Endothelial cell of umbilical vein (primary cell): ENCODE measurements around the gene ACSL4. TPM values are rescaled to one million over a fixed set of nuclear protein-coding genes. Genes with fewer than 3 reads are reported as not detected.

Experiments used
- BruUV-seq: library from RNA; stranded (reverse); fragments of 400-500 nt; replicated peaks from 2 replicates; lab custom pipeline; 2021; lab: Mats Ljungman, UMichigan
- CTCF ChIA-PET: fragments of 300-600, 350-600 bp; sonication (Branson Sonifier 250); formaldehyde crosslinking; loops from one replicate; lab custom pipeline; 2021; ENCODE audit warnings: antibody characterized with exemption, inconsistent platforms; lab: Charles Lee
- POLR2A ChIA-PET: fragments of 300-600, 350-600 bp; sonication (Branson Sonifier 250); formaldehyde crosslinking; loops from one replicate; lab custom pipeline; 2021; ENCODE audit warnings: antibody characterized with exemption, inconsistent platforms; lab: Charles Lee
- DNase-seq: peaks from one replicate; pipeline ENCODE4 v3.0.0-alpha.2; 2011; ENCODE audit warnings: low read depth, low spot score
- FAIRE-seq: peaks from 2 replicates; lab custom pipeline; 2011; peaks lifted over from hg19 to GRCh38; lab: Jason Lieb, UNC
- H2AFZ ChIP-seq: 2 replicates; pipeline ENCODE4 v1.6.0; 2012; ENCODE audit warnings: low read depth, low read length, control low read depth, inconsistent platforms
- H3K27ac ChIP-seq: 2 replicates; pipeline ENCODE4 v1.5.1; 2011; ENCODE audit warnings: low read depth, mild to moderate bottlenecking, control low read depth, low read length, moderate library complexity; ENCODE audit not compliant: insufficient read depth
- H3K27me3 ChIP-seq, 2 experiments: 2 replicates each; pipeline versions ENCODE4 v1.6.0 to v1.6.1; 2011; ENCODE audit warnings: low read length in 2 of 2, mixed read lengths in 1 of 2; ENCODE audit not compliant: control insufficient read depth in 2 of 2, insufficient read depth in 2 of 2
- H3K36me3 ChIP-seq, 2 experiments: 2 replicates in 1 of 2; 3 replicates in 1 of 2; pipeline ENCODE4 v1.5.1; 2011; ENCODE audit warnings: low read length in 2 of 2, mild to moderate bottlenecking in 1 of 2, moderate library complexity in 1 of 2; ENCODE audit not compliant: control insufficient read depth in 2 of 2, insufficient read depth in 2 of 2; ENCODE audit errors: extremely low read depth in 1 of 2
- H3K4me1 ChIP-seq: 3 replicates; pipeline ENCODE4 v1.5.1; 2011; ENCODE audit warnings: mild to moderate bottlenecking, low read length; ENCODE audit not compliant: control insufficient read depth, insufficient read depth; ENCODE audit errors: extremely low read depth
- H3K4me2 ChIP-seq: 2 replicates; pipeline ENCODE4 v1.6.1; 2011; ENCODE audit warnings: low read length, control low read depth, mixed read lengths; ENCODE audit not compliant: insufficient read depth
- H3K4me3 ChIP-seq, 3 experiments: fragments of 200-600 bp in 1 of 3; sonication (generic), shearing (Covaris generic) in 1 of 3; replicated peaks in 1 of 3; 2 replicates each; pipeline ENCODE4 v1.5.1; 2011 to 2016; ENCODE audit warnings: control low read depth in 3 of 3, low read length in 3 of 3, mild to moderate bottlenecking in 2 of 3, inconsistent platforms in 1 of 3, low read depth in 1 of 3, moderate library complexity in 1 of 3; ENCODE audit not compliant: insufficient read depth in 1 of 3
- H3K79me2 ChIP-seq: 2 replicates; pipeline ENCODE4 v1.6.0; 2012; ENCODE audit warnings: low read length, inconsistent platforms; ENCODE audit not compliant: control insufficient read depth, insufficient read depth
- H3K9ac ChIP-seq: replicated peaks from 2 replicates; pipeline ENCODE3; 2011; ENCODE audit warnings: low read length, control low read depth; ENCODE audit not compliant: insufficient read depth; ENCODE audit errors: extremely low read depth
- H3K9me1 ChIP-seq: replicated peaks from 3 replicates; pipeline ENCODE4 v1.6.0; 2011; ENCODE audit warnings: mild to moderate bottlenecking, low read length; ENCODE audit not compliant: control insufficient read depth, insufficient read depth; ENCODE audit errors: extremely low read depth
- H3K9me3 ChIP-seq: replicated peaks from 2 replicates; pipeline ENCODE4 v1.5.1; 2012; ENCODE audit warnings: low read length, inconsistent platforms; ENCODE audit not compliant: control insufficient read depth, insufficient read depth
- H4K20me1 ChIP-seq: replicated peaks from 2 replicates; pipeline ENCODE3; 2011; ENCODE audit warnings: mild to moderate bottlenecking, low read length; ENCODE audit not compliant: control insufficient read depth, insufficient read depth; ENCODE audit errors: extremely low read depth
- EZH2 ChIP-seq: IDR thresholded peaks from 2 replicates; pipeline ENCODE4 v1.6.1; 2012; ENCODE audit warnings: borderline replicate concordance, low read depth, mild to moderate bottlenecking, moderate library complexity, low read length, inconsistent platforms; ENCODE audit not compliant: severe bottlenecking
- FOS ChIP-seq: IDR thresholded peaks from 2 replicates; pipeline ENCODE4 v1.6.1; 2011; ENCODE audit warnings: mild to moderate bottlenecking, low read length, moderate library complexity, borderline replicate concordance; ENCODE audit not compliant: insufficient read depth
- GATA2 ChIP-seq: IDR thresholded peaks from 2 replicates; pipeline ENCODE4 v1.7.0; 2011; ENCODE audit warnings: low read depth, mild to moderate bottlenecking, moderate library complexity, mixed read lengths, low read length; ENCODE audit not compliant: insufficient read length, insufficient read depth
- JUN ChIP-seq: IDR thresholded peaks from 2 replicates; pipeline ENCODE4 v1.6.1; 2011; ENCODE audit warnings: borderline replicate concordance, low read depth; ENCODE audit not compliant: insufficient read length, insufficient read depth
- MYC ChIP-seq: IDR thresholded peaks from one replicate; pipeline ENCODE4 v1.6.1; 2011; ENCODE audit warnings: mild to moderate bottlenecking, low read depth, low read length
- POLR2A ChIP-seq: IDR thresholded peaks from 2 replicates; pipeline ENCODE4 v1.6.1; 2012; ENCODE audit warnings: low read depth, mild to moderate bottlenecking, control low read depth, low read length
- POLR2AphosphoS5 ChIP-seq: IDR thresholded peaks from 2 replicates; pipeline ENCODE4 v1.6.1; 2012; ENCODE audit warnings: low read depth, mild to moderate bottlenecking, control low read depth, low read length, moderate library complexity; ENCODE audit not compliant: insufficient read depth
- dilution Hi-C: fragments of 300-500 bp; cut with MboI; formaldehyde crosslinking; loops from one replicate; pipeline ENCODE4 v1.15.0; 2019; ENCODE audit warnings: low sequenced_read_pairs; ENCODE audit not compliant: extremely low pct_ligation_motif_present
- intact Hi-C: fragments of 100-400 bp; cut with micrococcal nuclease; formaldehyde crosslinking; loops from one replicate; pipeline ENCODE4 v1.10.0; 2022
- polyA plus RNA-seq, 4 experiments: library from polyadenylated mRNA; depleted of rRNA in 3 of 4; stranded (reverse) in 3 of 4; unstranded in 1 of 4; fragments of >200 nt; gene quantifications; 2 replicates each; pipeline versions ENCODE4 v1.2.1 to v1.2.3, GENCODE V29; 2011 to 2012; ENCODE audit warnings: missing spikeins in 1 of 4
- total RNA-seq: library from RNA; stranded (reverse); gene quantifications from 2 replicates; pipeline ENCODE4 v1.2.3, GENCODE V29; 2021
- TF ChIP-seq, protein P1 (sequence below): IDR thresholded peaks from 2 replicates; pipeline ENCODE4 v1.6.1; 2011; ENCODE audit not compliant: insufficient read depth, insufficient read length
- TF ChIP-seq, protein P2 (sequence below), 2 donors: IDR thresholded peaks; 1 replicate in 1 of 2; 2 replicates in 1 of 2; pipeline ENCODE4 v1.5.1; 2011; ENCODE audit warnings: low read length in 2 of 2, mild to moderate bottlenecking in 2 of 2, moderate library complexity in 2 of 2, control low read depth in 1 of 2, inconsistent platforms in 1 of 2, low read depth in 1 of 2; ENCODE audit not compliant: insufficient read depth in 1 of 2; ENCODE audit errors: extremely low read depth in 1 of 2

ACSL4 gene
- total and polyA plus RNA-seq, 2 donors (not counting 3 experiments of a cell fraction or from before 2014, with no cell fraction given), result 20.7 to 85.5 TPM

DNA sequence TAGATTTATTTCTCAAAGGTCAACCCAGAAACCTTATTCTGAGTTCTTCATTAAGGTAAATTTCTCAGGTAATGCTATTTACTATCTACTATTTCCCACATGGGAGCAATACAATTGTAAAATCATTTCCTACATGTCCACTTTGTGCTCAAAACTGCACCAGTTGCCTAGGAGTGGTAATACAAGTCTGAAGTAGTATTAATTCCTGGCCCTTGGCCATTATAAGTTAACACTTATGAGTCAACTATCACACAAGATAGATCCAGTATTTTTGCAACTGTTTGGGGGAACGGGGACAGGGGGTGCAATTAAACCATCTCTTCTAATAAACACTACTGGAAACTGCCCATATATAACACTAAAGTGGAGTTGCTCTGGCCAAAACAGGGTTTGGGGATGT lies 48.9 kb downstream of the ACSL4 start:
- no peak overlapping the region for H3K27ac ChIP-seq
- DNase-seq, result no peak
- intact Hi-C loops, result no loop called here
- H2AFZ ChIP-seq, result no peak overlapping the region
- FAIRE-seq, result no peak
- H3K4me1 ChIP-seq, result no peaks in the 10 kb centered on the region
- no peak overlapping the region for H3K4me2 ChIP-seq
- CTCF ChIA-PET, result interaction anchor here (1.8 kb wide), 1 partner anchor 207 kb away, joined by 4 read pairs; no protein-coding TSS in a partner anchor
- H4K20me1 ChIP-seq, result no peaks in the 10 kb centered on the region
- H3K79me2 ChIP-seq, result peaks cover 66% of the 10 kb centered on the region
- no peak for TF ChIP-seq MYC
- no peak for TF ChIP-seq FOS
- TF ChIP-seq GATA2, result no peak
- H3K9me1 ChIP-seq, result no peaks in the 10 kb centered on the region
- dilution Hi-C loops, result no loop called here
- no peaks in the 10 kb centered on the region for H3K9me3 ChIP-seq
- no TSS peak for BruUV-seq
- H3K4me3 ChIP-seq, result no peak overlapping the region
- H3K36me3 ChIP-seq, result peaks cover 0 to 5% of the 10 kb centered on the region in 2 experiments
- no peaks in the 10 kb centered on the region for H3K27me3 ChIP-seq
- POLR2A ChIA-PET, result no interaction called here
- H3K9ac ChIP-seq, result no peak overlapping the region

DNA sequence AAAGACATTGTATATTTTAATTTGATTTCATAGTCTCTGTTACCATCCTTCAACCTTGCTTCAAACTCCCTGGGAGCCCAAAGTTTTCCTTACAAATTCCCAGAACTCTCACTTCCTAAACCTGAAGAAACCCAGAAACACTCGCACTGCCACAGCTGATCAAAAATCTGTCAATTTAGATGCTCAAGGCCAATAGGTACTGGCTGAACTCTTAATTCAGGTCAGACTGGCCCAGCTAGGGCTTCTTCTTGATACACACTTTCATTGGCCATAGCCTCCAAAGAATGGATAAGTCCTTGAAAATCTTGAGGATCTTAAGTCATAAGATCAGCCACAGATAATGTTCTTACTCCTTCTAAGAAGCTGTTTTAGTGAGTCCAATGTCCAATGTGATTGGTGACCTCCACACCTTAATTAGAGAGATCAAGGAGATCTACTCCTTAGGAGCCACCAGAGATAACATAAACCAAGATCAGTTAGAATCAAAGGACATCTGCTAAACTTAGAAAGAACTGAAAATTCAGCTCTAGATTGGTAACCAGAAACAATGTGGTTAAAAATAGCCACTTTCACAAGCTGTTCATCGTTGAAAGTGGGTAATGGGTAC lies 51.5 kb downstream of the ACSL4 start:
- DNase-seq (no peak), FAIRE-seq (no peak)
- Histone ChIP-seq H3K36me3 (peaks cover 0 to 5% of the 10 kb centered on the region in 2 experiments), H3K79me2 (peaks cover 40% of the 10 kb centered on the region), H3K9ac (no peak overlapping the region), H3K4me1 (no peaks in the 10 kb centered on the region), H3K27ac (no peak overlapping the region), H3K4me2 (no peak overlapping the region), H3K27me3 (no peaks in the 10 kb centered on the region), H3K9me1 (no peaks in the 10 kb centered on the region), H3K9me3 (no peaks in the 10 kb centered on the region), H2AFZ (no peak overlapping the region), H3K4me3 (no peak overlapping the region), H4K20me1 (no peaks in the 10 kb centered on the region)
- TF ChIP-seq POLR2AphosphoS5 (no peak), JUN (no peak), POLR2A (no peak), FOS (no peak), GATA2 (no peak), EZH2 (no peak), MYC (no peak)
- TF ChIP-seq, protein P1, sequence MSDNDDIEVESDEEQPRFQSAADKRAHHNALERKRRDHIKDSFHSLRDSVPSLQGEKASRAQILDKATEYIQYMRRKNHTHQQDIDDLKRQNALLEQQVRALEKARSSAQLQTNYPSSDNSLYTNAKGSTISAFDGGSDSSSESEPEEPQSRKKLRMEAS, result no peak
- TF ChIP-seq, protein P2, sequence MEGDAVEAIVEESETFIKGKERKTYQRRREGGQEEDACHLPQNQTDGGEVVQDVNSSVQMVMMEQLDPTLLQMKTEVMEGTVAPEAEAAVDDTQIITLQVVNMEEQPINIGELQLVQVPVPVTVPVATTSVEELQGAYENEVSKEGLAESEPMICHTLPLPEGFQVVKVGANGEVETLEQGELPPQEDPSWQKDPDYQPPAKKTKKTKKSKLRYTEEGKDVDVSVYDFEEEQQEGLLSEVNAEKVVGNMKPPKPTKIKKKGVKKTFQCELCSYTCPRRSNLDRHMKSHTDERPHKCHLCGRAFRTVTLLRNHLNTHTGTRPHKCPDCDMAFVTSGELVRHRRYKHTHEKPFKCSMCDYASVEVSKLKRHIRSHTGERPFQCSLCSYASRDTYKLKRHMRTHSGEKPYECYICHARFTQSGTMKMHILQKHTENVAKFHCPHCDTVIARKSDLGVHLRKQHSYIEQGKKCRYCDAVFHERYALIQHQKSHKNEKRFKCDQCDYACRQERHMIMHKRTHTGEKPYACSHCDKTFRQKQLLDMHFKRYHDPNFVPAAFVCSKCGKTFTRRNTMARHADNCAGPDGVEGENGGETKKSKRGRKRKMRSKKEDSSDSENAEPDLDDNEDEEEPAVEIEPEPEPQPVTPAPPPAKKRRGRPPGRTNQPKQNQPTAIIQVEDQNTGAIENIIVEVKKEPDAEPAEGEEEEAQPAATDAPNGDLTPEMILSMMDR (IDR thresholded peaks at IDR 0.05; ENCODE audit: extremely low read depth in 1 of 2, insufficient read depth in 1 of 2, low read depth in 1 of 2, low read length in 2 of 2), result no peak
- intact Hi-C loops, result no loop called here
- POLR2A ChIA-PET, result no interaction called here
- dilution Hi-C loops, result no loop called here
- CTCF ChIA-PET, result interaction anchor here (1.0 kb wide), 1 partner anchor 16 kb away, joined by 3 read pairs; no protein-coding TSS in a partner anchor
- no TSS peak for BruUV-seq
